Occipital lobe (tissue), 2 donors: ENCODE measurements around the gene RASGRP3. TPM values are rescaled to one million over a fixed set of nuclear protein-coding genes. Genes with fewer than 3 reads are reported as not detected.

ENCODE experiments used
- DNase-seq: peaks from one replicate; lab custom pipeline; 2025; lab: John Stamatoyannopoulos, UW
- total RNA-seq: library from RNA; depleted of rRNA; stranded (reverse); fragments of >200 nt; gene quantifications from one replicate; pipeline ENCODE4 v1.2.3, GENCODE V29; 2014

The RASGRP3 gene
- total RNA-seq, 1 donor from 2014 or later = 11.1 TPM

DNA sequence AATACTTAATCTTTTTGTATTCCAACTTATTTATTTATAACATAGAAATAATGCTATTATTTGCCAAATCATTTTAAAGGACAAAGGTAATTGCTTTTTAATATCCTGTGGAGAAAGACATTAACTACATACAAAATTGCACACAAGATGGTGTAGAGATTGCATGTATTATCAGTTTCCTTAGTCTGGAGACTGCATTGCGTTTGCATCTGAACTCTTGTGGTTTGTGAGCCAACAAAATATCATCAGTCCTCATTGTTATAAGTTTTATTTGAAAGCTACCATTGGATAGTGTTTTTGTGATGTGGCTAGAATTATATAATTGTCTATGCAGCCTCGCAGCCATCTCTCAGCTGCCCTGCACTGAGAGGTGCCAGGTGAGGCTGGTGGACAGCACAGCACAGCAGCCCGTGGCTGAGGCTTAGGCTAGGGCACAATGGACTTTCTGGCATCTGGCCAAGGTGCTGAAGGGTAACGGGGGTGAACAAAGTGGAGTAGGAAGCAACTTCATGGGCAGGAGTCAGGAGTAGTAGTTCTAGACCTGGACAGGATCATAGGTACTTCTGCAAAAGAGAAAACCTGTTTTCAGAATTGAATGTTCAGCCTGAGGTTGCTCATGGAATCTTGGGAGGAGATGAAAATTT is 15.1 kb downstream of the RASGRP3 start:
- DNase-seq = no peak

DNA sequence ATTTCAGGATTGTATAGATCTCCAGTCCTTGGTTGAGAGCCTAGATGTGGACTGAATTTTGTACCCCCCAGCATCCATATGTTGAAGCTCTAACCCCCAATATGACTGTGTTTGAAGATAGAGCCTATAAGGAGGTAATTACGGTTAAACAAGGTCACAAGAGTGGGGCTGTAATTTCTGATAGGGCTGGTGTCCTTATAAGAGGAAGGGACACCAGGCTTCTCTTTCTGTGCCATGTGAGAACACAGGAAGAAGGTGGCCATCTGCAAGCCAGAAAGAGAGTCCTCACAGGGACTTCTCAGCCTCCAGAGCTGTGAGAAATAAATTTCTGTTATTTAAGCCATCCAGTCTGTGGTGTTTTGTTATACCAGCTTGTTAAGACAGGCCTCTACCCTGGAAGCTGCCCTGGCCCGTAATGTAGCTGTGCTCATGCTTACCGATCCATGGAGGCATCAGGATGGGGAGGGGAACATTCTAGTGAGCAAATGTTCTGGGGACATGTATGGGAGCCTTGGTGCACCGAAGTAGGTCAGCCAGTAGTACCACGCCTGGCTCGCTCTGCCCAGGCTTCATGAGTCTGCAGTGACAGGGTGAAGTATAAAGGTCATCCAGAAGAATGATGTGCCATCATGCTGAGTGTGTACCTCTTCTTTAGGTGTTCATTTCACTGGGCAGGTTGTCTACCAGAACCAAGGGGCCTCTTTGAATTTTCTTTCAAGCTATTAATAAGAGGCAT is 16.1 kb downstream of the RASGRP3 start:
- DNase-seq = no peak

DNA sequence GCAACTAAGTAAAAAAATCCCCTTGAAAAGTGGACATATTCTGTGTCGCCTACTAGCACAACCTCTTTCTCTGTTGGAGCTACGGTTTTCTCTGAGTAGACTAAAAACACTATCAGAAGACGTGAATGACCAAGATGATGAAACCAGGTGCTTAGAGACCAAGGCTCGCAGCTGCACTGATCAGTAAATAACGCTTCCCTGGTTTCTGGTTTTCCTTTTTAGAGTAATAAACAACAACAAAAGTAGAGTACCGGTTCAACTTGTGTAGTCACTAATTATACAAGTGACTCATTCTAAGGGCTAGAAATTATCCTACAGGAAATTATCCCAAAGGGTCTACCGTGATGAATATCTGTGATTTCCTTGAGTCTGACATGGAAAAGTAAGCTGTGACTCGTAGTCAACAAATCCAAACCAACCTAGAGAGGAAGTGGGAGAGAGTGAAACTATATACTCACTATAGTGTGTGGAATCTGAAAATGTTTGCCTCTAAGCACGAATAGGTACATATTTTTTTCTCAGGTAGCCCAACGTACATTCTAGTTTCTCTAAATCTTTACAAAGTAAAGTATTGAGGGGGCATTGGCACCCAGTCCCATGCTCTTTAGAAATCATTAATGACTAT is 17.8 kb downstream of the RASGRP3 start:
- DNase-seq = no peak

DNA sequence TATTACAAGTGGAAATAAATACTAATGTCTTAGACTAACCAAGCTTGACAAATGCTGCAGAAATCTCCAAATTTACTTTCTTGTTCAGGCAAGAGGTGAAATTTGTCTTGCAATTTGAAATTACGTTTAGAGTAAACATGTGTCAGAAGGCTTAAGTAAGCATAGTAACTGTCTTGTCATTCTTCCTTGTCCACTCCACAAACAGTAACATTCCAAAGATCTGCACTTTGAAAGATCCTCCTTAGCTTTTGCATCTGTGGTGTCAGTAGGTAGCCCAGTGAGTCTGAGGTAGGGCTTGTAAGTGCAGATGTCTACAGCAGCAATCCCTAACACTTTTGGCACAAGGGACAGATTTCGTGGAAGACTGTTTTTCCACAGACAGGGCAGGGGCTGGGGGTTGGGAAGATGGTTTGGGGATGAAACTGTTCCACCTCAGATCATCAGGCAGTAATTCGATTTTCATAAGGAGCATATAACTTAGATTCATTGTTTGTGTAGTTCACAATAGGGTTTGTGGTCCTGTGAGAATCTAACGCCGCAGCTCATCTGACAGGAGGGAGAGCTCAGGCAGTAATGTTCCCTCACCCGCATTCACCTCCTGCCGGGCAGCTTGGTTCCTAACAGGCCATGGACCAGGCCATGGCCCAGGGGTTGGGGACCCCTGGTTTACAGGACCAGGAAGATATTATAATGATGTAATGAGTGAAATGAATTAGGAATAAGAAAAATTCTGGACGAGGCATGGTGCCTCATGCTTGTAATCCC is 18.6 kb downstream of the RASGRP3 start:
- DNase-seq = no peak

DNA sequence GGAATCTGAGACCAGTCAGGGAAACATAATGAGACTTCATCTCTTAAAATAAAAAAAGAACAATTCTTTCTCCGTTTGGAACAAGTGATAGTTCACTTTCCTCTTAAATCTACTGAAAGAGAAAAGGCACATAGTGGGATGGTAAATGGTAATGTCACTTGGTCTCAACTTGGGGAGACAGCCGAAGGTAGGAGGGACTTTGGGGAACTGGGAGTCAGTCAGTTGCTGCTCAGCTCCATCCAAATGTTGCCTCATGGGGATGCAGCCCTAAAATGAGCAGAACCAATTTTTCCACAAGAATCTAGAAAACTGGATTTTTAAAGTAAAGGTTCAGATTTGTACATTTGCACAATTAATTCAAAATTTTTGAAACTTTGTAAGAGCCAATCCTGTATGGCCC is 19.2 kb downstream of the RASGRP3 start:
- DNase-seq = no peak

DNA sequence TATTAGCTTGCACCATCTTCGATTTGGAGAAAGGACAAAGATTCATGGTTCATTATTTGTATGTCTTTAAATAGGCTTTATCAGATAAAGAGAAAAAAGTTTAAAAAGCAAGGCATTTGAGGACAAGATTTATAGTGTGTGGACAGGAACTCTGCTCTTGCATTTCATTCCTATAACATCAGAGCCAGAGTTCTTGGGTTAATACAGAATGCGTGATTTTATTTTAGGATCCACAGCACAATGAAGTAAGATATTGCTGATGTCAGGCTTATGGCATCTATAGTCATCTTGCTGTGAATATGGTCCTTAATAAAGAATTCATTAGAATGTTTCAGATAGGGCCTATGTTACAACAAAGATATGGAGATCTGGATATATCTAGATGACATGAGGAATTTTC is 19.7 kb downstream of the RASGRP3 start:
- no peak for DNase-seq

DNA sequence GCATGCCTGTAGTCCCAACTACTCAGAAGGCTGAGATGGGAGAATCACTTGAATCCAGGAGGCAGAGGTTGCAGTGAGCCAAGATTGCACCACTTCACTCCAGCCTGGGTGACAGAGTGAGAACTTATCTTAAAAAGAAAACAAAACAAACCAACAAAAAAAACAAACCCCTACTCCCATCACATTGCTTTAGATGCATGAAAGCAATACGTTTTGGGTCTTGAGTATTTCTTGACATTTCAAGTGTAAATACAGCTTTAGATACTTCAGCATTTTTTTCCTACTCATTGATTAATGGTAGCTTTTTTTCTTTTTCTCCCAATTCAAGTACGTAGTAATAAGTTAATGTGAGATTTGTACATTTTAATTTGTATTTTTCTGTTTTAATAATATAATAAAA is 20.3 kb downstream of the RASGRP3 start:
- no peak for DNase-seq

DNA sequence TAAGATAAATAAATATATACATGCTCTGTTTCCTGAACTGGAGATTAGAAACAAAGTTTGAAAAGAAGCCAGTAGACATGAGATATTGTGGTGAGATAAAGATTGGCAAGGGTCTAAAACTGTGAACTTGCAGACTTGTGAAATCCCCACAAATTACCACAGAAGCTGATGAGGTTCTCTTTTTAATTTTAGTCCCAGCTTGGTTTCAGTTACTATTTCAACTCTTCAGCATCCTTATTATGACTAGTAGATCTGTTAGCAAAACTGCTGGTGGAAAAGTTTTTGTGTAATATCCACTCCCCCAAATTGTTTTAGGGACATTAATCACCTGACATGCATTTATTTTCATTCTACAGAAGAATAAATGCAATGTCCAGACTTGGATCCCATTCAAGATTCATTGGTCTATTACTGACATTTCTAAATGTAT is 20.8 kb downstream of the RASGRP3 start:
- DNase-seq = no peak

DNA sequence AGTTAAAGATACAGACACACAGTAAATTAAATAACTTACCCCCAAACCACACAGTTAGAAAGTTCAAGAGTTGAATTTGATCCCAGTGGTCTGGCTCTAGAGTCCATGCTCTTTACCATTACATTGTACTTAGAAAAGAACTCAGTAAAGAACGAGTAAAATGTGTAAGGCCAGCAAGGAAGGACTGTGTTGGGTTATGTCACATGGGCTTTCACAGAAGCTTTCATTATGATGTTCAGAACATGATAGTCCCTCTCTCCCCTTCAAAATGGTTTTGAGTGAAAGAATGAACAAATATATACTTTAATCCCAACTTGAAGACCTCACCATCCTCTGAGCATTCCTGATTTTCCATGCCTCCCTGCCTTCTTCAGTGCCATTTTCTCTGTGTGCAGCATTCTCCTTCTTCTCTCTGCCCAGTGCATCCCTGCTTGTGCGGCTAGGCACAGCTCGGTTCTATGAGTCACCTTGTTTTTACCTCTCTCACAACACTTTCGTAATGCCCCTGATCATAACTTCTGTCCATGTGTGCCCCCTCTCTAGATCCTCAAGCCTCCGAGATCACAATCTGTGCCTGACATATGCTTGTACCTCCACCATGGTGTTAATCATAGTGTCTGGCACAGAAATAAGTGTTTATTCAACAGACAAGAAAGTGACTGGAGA is 22.0 kb downstream of the RASGRP3 start:
- DNase-seq = no peak

DNA sequence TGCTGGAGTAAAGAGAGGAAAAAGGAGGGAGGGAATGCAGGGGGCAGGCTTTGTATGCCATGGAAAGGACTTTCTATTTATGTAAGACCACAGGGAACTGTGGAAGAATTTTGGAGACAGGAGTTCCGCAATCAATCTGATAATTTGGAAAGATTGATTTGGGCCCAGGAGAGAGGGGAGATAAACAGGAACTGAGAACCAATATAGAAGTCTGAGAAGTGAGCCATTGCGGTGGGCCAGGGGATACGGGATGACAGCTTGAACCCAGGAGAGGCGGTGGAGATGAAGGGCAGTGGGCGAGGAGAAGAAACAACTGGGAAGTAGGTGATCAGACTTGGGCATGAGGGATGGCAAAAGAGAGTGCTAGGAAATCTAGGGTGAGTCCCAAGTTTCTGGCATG is 23.7 kb downstream of the RASGRP3 start:
- DNase-seq = no peak

DNA sequence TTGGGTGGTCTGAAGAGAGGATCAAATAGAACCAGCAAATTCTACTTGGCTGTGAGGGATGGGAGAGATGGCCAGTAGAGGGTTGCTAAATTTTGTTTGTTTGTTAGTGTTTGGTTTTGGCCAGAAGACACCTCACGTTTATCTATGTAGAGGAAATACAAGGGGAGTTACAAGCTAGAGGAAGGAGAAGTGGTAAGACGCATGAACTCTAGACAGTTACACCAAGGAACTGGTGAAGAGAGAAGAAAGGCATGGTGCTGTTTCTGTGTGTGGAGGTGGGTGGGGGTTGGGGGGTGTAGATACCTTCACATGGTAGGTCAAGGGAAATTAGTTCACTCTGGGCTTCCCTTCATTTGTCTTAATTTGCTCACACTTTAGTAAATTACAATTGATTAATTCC is 25.6 kb downstream of the RASGRP3 start:
- DNase-seq = no peak

DNA sequence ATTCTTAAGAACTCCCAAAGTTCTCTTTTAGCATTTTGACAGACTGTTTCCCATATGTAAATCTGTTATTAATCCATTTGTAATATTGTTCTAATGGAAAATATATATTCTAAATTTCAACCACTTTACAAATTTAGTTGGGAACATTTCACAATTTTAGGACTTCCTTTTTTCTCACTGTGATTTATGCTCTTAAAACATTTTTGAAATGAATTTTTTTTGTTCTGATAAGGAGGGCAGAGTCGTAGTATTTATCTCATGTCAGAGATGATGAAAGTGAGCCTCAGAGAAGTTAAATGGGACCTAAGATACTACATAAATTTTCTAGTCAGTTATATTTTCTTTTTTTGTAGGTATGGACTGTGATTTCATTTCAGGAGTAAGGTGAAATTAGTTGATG is 26.6 kb downstream of the RASGRP3 start:
- no peak for DNase-seq

DNA sequence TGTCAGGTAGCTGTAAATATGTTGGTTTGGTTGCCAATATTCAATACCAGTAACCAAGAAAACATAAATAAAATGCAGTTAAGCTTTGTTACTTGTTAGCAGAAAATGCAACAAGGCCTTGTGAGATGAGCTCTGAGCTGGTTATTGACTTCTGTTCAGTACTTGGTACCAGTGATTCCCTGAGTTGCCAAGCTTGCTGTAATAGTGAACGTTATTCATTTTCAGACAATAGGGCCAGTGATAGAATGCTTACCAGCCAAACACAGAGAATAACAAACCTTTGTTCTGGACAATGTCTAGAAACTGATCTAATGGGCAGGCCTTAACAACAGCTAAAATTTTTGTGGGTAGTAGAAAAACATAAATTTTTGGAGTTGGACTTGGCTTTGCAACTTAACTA is 29.5 kb downstream of the RASGRP3 start:
- no peak for DNase-seq

DNA sequence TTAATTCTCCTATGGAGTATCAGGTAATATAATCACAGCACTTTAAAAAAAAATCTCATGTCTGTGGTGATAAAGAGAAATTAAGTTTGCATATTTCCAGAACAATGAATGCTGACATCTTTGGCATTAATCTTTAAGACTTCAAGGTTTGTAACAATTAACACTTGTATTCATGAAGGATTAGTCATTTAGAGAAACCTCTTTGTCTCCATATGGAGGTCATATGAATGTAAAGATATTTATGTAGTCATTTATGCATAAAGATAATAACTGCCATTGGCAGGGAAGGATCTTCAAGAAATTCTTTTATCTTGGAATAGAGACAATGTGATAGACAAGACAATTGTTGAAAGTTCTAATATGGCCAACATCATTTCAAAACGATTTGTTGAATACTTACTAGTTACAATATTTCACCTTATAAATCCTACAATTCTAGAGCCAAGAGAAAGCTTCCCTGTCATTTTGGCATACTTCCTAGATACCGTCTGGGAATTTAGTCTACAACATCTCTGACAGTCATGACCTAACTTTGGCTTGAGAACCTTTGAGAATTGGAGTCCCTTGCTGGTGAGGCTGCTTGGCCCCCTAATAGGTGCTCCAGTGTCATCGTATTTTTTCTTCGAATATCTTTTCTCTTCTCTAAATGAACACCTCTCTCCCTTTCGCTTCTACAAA is 33.6 kb downstream of the RASGRP3 start:
- DNase-seq = no peak

DNA sequence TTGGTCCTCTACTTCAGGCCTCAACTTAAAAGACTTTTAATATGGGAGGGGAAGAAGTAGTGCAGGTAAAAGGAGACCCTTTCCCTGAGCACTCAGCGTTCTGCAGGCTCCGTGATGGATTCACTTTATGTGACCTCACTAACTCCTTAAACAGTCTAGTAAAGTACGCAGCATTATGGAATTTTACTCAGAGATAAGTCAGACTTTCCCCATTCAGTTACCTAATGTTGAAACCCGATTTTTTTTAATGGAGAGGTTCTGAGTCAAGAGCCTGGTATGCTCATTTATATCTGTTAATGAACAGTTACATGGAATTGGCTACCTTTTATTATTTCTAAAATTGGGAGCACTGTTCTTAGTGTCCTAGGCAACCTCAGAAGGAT is 34.1 kb downstream of the RASGRP3 start:
- DNase-seq = no peak

DNA sequence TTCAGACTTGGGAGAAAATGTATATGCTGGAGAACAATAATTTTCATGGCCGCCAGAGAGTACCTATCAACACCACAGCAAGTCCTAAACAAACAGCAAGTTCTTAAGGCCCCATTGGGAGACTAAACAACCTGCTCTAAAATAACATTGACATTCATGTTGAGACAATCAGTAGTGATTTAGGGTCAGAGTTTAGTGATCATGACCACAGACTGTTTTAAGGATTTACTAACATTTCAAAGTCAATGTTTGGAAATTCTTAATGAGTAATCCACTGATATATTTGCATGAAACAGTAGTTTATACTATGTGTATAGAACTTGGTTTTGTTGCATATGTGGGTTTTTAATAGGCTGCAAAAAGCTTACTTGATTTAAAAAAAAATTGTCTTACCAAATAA is 34.7 kb downstream of the RASGRP3 start:
- DNase-seq = no peak

DNA sequence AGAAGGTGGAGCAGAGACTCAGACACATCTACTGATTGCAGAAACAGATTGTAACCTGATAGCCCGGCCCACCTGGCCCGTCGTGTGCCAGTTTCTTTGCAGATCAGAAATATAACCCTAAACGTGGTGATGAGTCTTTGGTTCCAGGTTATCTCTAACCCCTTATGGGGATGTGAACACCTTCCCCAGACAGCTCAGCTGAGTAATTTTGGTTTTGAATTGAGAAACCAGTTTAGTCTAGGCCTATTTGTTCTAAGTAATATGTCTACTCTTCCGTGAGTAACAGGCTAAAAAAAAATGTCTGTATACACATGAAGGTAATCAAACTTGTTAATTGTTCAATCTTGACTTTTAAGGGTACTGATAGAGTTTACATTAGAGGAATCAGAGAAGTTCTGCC is 35.7 kb downstream of the RASGRP3 start:
- DNase-seq = no peak

DNA sequence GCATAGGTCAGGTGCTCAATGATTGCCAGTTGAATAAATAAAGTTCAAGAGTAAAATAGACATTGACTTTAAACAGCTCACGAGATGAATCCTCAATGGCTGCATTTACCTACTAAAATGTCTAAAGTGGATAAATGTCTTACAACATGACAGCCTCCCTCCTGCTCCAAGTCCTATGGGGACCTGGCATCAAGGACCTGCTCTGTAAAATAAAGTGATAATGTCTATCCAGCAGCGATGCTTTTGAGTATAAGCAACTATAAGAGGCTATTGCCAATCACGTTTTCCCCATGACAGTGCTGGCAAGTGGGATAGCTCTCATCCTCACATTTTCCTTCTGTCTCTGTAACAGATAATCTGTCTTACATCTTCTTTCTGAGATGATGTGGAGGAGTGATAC is 37.0 kb downstream of the RASGRP3 start:
- no peak for DNase-seq

DNA sequence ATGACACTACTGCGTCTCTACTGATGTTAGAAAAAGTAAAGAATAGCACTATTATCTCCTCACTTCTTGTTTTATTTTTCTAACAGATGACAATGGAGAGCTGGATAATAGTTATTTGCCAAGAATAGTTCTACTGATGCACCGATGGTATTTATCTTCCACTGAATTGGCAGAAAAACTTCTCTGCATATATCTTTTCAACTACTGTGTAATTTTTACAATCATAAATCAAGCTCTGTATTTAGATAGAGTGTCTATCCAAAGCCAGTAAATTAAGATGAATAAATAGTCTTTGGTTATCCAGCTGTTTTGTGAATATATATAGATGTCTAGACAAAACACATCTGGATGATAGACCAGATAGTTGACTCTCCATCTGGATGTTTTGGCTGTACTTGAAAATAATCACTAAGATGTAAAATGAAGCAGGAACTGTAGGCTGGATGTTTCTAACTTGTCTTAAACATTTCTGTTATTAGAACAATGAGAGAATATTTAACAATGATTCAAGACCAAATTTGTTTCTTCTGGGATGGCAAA is 40.1 kb downstream of the RASGRP3 start:
- no peak for DNase-seq

DNA sequence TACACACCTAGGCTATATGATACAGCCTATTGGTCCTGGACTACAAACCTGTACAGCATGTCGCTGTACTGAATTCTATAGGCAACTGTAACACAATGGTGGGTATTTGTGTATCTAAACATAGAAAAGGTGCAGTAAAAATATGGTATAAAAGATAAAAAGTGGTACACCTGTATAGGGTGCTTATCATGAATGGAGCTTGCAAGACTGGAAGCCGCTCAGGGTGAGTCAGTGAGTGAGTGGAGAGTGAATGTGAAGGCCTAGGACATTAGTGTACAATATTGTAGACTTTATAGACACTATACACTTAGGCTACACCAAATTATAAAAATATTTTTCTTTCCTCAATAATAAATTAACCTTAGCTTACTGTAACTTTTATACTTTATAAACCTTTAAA is 41.8 kb downstream of the RASGRP3 start:
- DNase-seq = no peak

DNA sequence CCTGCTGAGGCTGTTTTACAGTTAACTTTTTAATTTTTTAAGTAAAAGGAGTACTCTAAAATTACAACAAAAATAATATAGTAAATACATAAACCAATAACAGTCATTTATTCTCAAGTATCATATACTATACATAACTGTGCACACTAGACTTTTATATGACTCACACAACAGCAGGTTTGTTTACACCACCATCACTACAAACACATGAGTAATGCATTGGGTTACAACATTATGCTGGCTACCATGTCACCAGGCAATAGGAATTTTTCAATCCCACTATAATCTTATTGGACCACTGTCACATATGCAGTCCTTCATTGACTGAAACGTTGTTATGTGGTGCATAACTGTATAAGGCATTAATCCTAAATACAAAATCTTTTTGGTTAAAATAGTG is 42.5 kb downstream of the RASGRP3 start:
- no peak for DNase-seq
